Activated naive CD8-positive, alpha-beta T cell treated with anti-CD3 and anti-CD28 coated beads for 36 hours (primary cell): ENCODE results near the gene HDHD2. TPM values are rescaled to one million over a fixed set of nuclear protein-coding genes. Genes with fewer than 3 reads are reported as not detected.
"Not testable (repeated sequence)": the region's sequence is repeated elsewhere in the genome, so short reads cannot be mapped to it uniquely, and the experiment has no call there.

ENCODE experiments used
- DNase-seq: peaks from one replicate; pipeline ENCODE4 v3.0.0; 2021
- H3K27ac Mint-ChIP-seq: one replicate; pipeline ENCODE4 v1.8.0; 2022; ENCODE audit warnings: mild to moderate bottlenecking, moderate library complexity, mixed read lengths
- H3K27me3 Mint-ChIP-seq: one replicate; pipeline ENCODE4 v1.8.0; 2022; ENCODE audit warnings: mild to moderate bottlenecking, mixed read lengths
- H3K36me3 Mint-ChIP-seq: one replicate; pipeline ENCODE4 v1.8.0; 2021; ENCODE audit warnings: mild to moderate bottlenecking, mixed read lengths
- H3K4me1 Mint-ChIP-seq: one replicate; pipeline ENCODE4 v1.8.0; 2021; ENCODE audit warnings: mixed read lengths
- H3K4me3 Mint-ChIP-seq: one replicate; pipeline ENCODE4 v1.8.0; 2022; ENCODE audit warnings: mild to moderate bottlenecking, moderate library complexity, mixed read lengths
- H3K9me3 Mint-ChIP-seq: one replicate; pipeline ENCODE4 v1.8.0; 2022; ENCODE audit warnings: mixed read lengths
- total RNA-seq, 2 experiments: library from RNA; stranded (reverse); gene quantifications; one replicate each; pipeline ENCODE4 v1.2.3, GENCODE V29; 2021

HDHD2 gene
- total RNA-seq, 2 experiments from 2014 or later, result 23.0 to 25.9 TPM

- Mint-ChIP-seq H3K4me1 (peaks cover 35% of the 10 kb centered on the region), H3K27me3 (no peaks in the 10 kb centered on the region), H3K36me3 (peaks cover 19% of the 10 kb centered on the region), H3K4me3 (no peak overlapping the region), H3K27ac (no peak overlapping the region), H3K9me3 (no peaks in the 10 kb centered on the region)
- peak; percentile 24 for DNase-seq
These were observed 12.9 kb upstream of the HDHD2 start for GRCh38 chr18:47163241-47163640.

- Mint-ChIP-seq H3K36me3 (peaks cover 22% of the 10 kb centered on the region), H3K4me1 (peaks cover 26% of the 10 kb centered on the region), H3K4me3 (no peak overlapping the region), H3K27ac (no peak overlapping the region), H3K9me3 (no peaks in the 10 kb centered on the region), H3K27me3 (no peaks in the 10 kb centered on the region)
- DNase-seq, result no peak
These were observed 10.0 kb upstream of the HDHD2 start for GRCh38 chr18:47160256-47160655.

- not testable (repeated sequence) for DNase-seq, H3K27ac Mint-ChIP-seq, H3K4me3 Mint-ChIP-seq, H3K4me1 Mint-ChIP-seq, H3K27me3 Mint-ChIP-seq, H3K9me3 Mint-ChIP-seq
- H3K36me3 Mint-ChIP-seq, result peaks cover 16% of the 10 kb centered on the region
These were observed 8.1 kb upstream of the HDHD2 start for GRCh38 chr18:47158404-47158803.

GRCh38 chr18:47151439-47151838, 1.1 kb upstream of the HDHD2 start:
- no peak for DNase-seq
- H3K27ac Mint-ChIP-seq, result peak overlapping the region; percentile 91
- H3K27me3 Mint-ChIP-seq, result no peaks in the 10 kb centered on the region
- no peaks in the 10 kb centered on the region for H3K9me3 Mint-ChIP-seq
- peaks cover 32% of the 10 kb centered on the region for H3K36me3 Mint-ChIP-seq
- peak overlapping the region; percentile 93 for H3K4me3 Mint-ChIP-seq
- peaks cover 35% of the 10 kb centered on the region for H3K4me1 Mint-ChIP-seq

GRCh38 chr18:47150824-47151366, 595 bp upstream of the HDHD2 start:
- H3K4me1 Mint-ChIP-seq, result peaks cover 40% of the 10 kb centered on the region
- no peak for DNase-seq

GRCh38 chr18:47149457-47150028, 757 bp downstream of the HDHD2 start:
- no peaks in the 10 kb centered on the region for H3K9me3 Mint-ChIP-seq
- H3K27me3 Mint-ChIP-seq, result no peaks in the 10 kb centered on the region
- H3K27ac Mint-ChIP-seq, result peak overlapping the region; percentile 91
- peaks cover 40% of the 10 kb centered on the region for H3K36me3 Mint-ChIP-seq
- H3K4me3 Mint-ChIP-seq, result peak overlapping the region; percentile 93
- DNase-seq, result no peak
- peaks cover 51% of the 10 kb centered on the region for H3K4me1 Mint-ChIP-seq

More at GRCh38 chr18:47150824-47151366, 595 bp upstream of the HDHD2 start:
- no peaks in the 10 kb centered on the region for H3K9me3 Mint-ChIP-seq
- H3K36me3 Mint-ChIP-seq, result peaks cover 34% of the 10 kb centered on the region
- H3K4me3 Mint-ChIP-seq, result peak overlapping the region; percentile 93
- peak overlapping the region; percentile 91 for H3K27ac Mint-ChIP-seq
- H3K27me3 Mint-ChIP-seq, result no peaks in the 10 kb centered on the region

GRCh38 chr18:47146206-47146605, 4.1 kb downstream of the HDHD2 start:
- peaks cover 52% of the 10 kb centered on the region for H3K4me1 Mint-ChIP-seq
- no peaks in the 10 kb centered on the region for H3K9me3 Mint-ChIP-seq
- H3K4me3 Mint-ChIP-seq, result no peak overlapping the region
- H3K27ac Mint-ChIP-seq, result no peak overlapping the region
- H3K36me3 Mint-ChIP-seq, result peaks cover 42% of the 10 kb centered on the region
- no peak for DNase-seq
- H3K27me3 Mint-ChIP-seq, result no peaks in the 10 kb centered on the region

GRCh38 chr18:47143899-47144485, 6.3 kb downstream of the HDHD2 start:
- Mint-ChIP-seq H3K9me3 (no peaks in the 10 kb centered on the region), H3K27me3 (no peaks in the 10 kb centered on the region), H3K4me3 (no peak overlapping the region), H3K36me3 (peaks cover 49% of the 10 kb centered on the region), H3K27ac (no peak overlapping the region), H3K4me1 (peaks cover 41% of the 10 kb centered on the region)
- no peak for DNase-seq

GRCh38 chr18:47143153-47143552, 7.1 kb downstream of the HDHD2 start:
- DNase-seq, result no peak
- Mint-ChIP-seq H3K9me3 (no peaks in the 10 kb centered on the region), H3K36me3 (peaks cover 44% of the 10 kb centered on the region), H3K27me3 (no peaks in the 10 kb centered on the region), H3K27ac (no peak overlapping the region), H3K4me3 (no peak overlapping the region), H3K4me1 (peaks cover 35% of the 10 kb centered on the region)

GRCh38 chr18:47141289-47141688, 9.0 kb downstream of the HDHD2 start:
- Mint-ChIP-seq H3K27me3 (no peaks in the 10 kb centered on the region), H3K27ac (no peak overlapping the region), H3K4me1 (peaks cover 24% of the 10 kb centered on the region)

GRCh38 chr18:47121146-47121545, 29.2 kb downstream of the HDHD2 start:
- DNase-seq, result no peak
- no peaks in the 10 kb centered on the region for H3K27me3 Mint-ChIP-seq
- no peak overlapping the region for H3K4me3 Mint-ChIP-seq
- H3K9me3 Mint-ChIP-seq, result no peaks in the 10 kb centered on the region
- peaks cover 20% of the 10 kb centered on the region for H3K4me1 Mint-ChIP-seq
- H3K27ac Mint-ChIP-seq, result no peak overlapping the region
- H3K36me3 Mint-ChIP-seq, result peaks cover 27% of the 10 kb centered on the region

More at GRCh38 chr18:47141289-47141688, 9.0 kb downstream of the HDHD2 start:
- no peak overlapping the region for H3K4me3 Mint-ChIP-seq
- peaks cover 41% of the 10 kb centered on the region for H3K36me3 Mint-ChIP-seq
- H3K9me3 Mint-ChIP-seq, result no peaks in the 10 kb centered on the region
- no peak for DNase-seq

GRCh38 chr18:47120428-47120827, 29.9 kb downstream of the HDHD2 start:
- Mint-ChIP-seq H3K36me3 (peaks cover 27% of the 10 kb centered on the region), H3K27ac (peak overlapping the region; percentile 49), H3K4me3 (no peak overlapping the region), H3K4me1 (peaks cover 20% of the 10 kb centered on the region), H3K9me3 (no peaks in the 10 kb centered on the region), H3K27me3 (no peaks in the 10 kb centered on the region)
- DNase-seq, result no peak

- Mint-ChIP-seq H3K4me1 (peaks cover 20% of the 10 kb centered on the region), H3K9me3 (no peaks in the 10 kb centered on the region), H3K36me3 (peaks cover 24% of the 10 kb centered on the region), H3K27ac (no peak overlapping the region), H3K4me3 (no peak overlapping the region), H3K27me3 (no peaks in the 10 kb centered on the region)
- no peak for DNase-seq
These were observed 31.3 kb downstream of the HDHD2 start for GRCh38 chr18:47118981-47119380.

- Mint-ChIP-seq H3K36me3 (peaks cover 6% of the 10 kb centered on the region), H3K27ac (no peak overlapping the region), H3K4me3 (no peak overlapping the region), H3K27me3 (no peaks in the 10 kb centered on the region), H3K9me3 (no peaks in the 10 kb centered on the region), H3K4me1 (peaks cover 2% of the 10 kb centered on the region)
- DNase-seq, result no peak
These were observed 35.1 kb downstream of the HDHD2 start for GRCh38 chr18:47115205-47115604.

GRCh38 chr18:47113796-47114540, 36.3 kb downstream of the HDHD2 start:
- Mint-ChIP-seq H3K27me3 (no peaks in the 10 kb centered on the region), H3K36me3 (peaks cover 2% of the 10 kb centered on the region), H3K4me1 (no peaks in the 10 kb centered on the region), H3K27ac (no peak overlapping the region), H3K9me3 (no peaks in the 10 kb centered on the region), H3K4me3 (no peak overlapping the region)
- DNase-seq, result no peak
